HCT116 (cell line): ENCODE data around the gene CSTPP1. TPM values are rescaled to one million over a fixed set of nuclear protein-coding genes. Genes with fewer than 3 reads are reported as not detected.

ENCODE experiments used
- ATAC-seq: fragments of 200-7000 bp; cut with Tn5 transposase; 2 replicates; pipeline ENCODE4 v1.9.1; 2020; ENCODE audit warnings: mild to moderate bottlenecking, moderate library complexity
- BruUV-seq: library from RNA; stranded (reverse); fragments of 400-500 nt; replicated peaks from 2 replicates; lab custom pipeline; 2021; lab: Mats Ljungman, UMichigan
- CTCF ChIA-PET: fragments of 300-600 bp; sonication (Branson Sonifier 250); formaldehyde crosslinking; loops from one replicate; lab custom pipeline; 2021; ENCODE audit warnings: antibody characterized with exemption; lab: Charles Lee
- POLR2A ChIA-PET: fragments of 300-600, 350-600 bp; sonication (Branson Sonifier 250); formaldehyde crosslinking; loops from one replicate; lab custom pipeline; 2021; ENCODE audit warnings: antibody characterized with exemption; lab: Charles Lee
- RAD21 ChIA-PET, 2 experiments: fragments of 300-600 bp; sonication (Branson Sonifier 250); formaldehyde crosslinking; loops; one replicate each; lab custom pipeline; 2023; ENCODE audit warnings: low total read pairs in 2 of 2; ENCODE audit not compliant: uncharacterized antibody in 2 of 2, unreplicated experiment in 2 of 2, low non-redundant PET in 1 of 2; lab: Charles Lee
- DNase-seq: peaks from one replicate; pipeline ENCODE4 v3.0.0-alpha.2; 2010; ENCODE audit warnings: low read depth, low spot score
- H2AFZ ChIP-seq: fragments of 200-600 bp; shearing (Covaris generic), sonication (generic); 2 replicates; pipeline ENCODE4 v1.6.1; 2017; ENCODE audit warnings: low read depth, mixed run types, mixed read lengths, antibody characterized with exemption, low read length; ENCODE audit not compliant: poor library complexity, severe bottlenecking
- H3K27ac ChIP-seq: 2 replicates; pipeline ENCODE4 v1.5.1; 2012; ENCODE audit warnings: low read depth, low read length
- H3K27me3 ChIP-seq: fragments of 200-600 bp; sonication (generic); 2 replicates; pipeline ENCODE4 v1.6.1; 2016; ENCODE audit warnings: mixed run types, low read length, mixed read lengths; ENCODE audit not compliant: insufficient read depth
- H3K36me3 ChIP-seq, 2 experiments: fragments of 200-500 bp in 1 of 2; fragments of 200-600 bp in 1 of 2; sonication (Bioruptor generic) in 1 of 2; sonication (generic) in 1 of 2; 2 replicates each; pipeline versions ENCODE4 v1.5.1 to v1.6.1; 2014 to 2016; ENCODE audit warnings: low read length in 2 of 2, inconsistent platforms in 1 of 2, mixed read lengths in 1 of 2, mixed run types in 1 of 2; ENCODE audit not compliant: insufficient read depth in 2 of 2, control insufficient read depth in 1 of 2
- H3K4me1 ChIP-seq, 2 experiments: fragments of 200-600 bp in 1 of 2; sonication (generic) in 1 of 2; 2 replicates each; pipeline versions ENCODE4 v1.5.1 to v1.6.1; 2012 to 2017; ENCODE audit warnings: low read length in 2 of 2, inconsistent platforms in 1 of 2, mild to moderate bottlenecking in 1 of 2, mixed read lengths in 1 of 2, mixed run types in 1 of 2, moderate library complexity in 1 of 2; ENCODE audit not compliant: insufficient read depth in 2 of 2, control insufficient read depth in 1 of 2
- H3K4me2 ChIP-seq: fragments of 200-600 bp; sonication (generic); 2 replicates; pipeline ENCODE4 v1.6.1; 2017; ENCODE audit warnings: mixed run types, low read length, mixed read lengths
- H3K4me3 ChIP-seq, 2 experiments: fragments of 200-600 bp in 1 of 2; sonication (generic) in 1 of 2; replicated peaks in 1 of 2; 2 replicates each; pipeline ENCODE4 v1.5.1; 2011 to 2016; ENCODE audit warnings: low read length in 2 of 2, control low read depth in 1 of 2, low read depth in 1 of 2, mild to moderate bottlenecking in 1 of 2, mixed read lengths in 1 of 2, mixed run types in 1 of 2
- H3K79me2 ChIP-seq: fragments of 200-600 bp; sonication (generic); 2 replicates; pipeline ENCODE4 v1.6.1; 2017; ENCODE audit warnings: mild to moderate bottlenecking, mixed run types, low read length, moderate library complexity, mixed read lengths; ENCODE audit not compliant: insufficient read depth
- H3K9ac ChIP-seq: fragments of 200-600 bp; sonication (generic); 2 replicates; pipeline ENCODE4 v1.6.1; 2016; ENCODE audit warnings: low read length, mixed read lengths
- H3K9me2 ChIP-seq: fragments of 200-600 bp; sonication (generic), shearing (Covaris generic); 2 replicates; pipeline ENCODE4 v1.6.1; 2017; ENCODE audit warnings: mixed run types, mild to moderate bottlenecking, moderate library complexity; ENCODE audit not compliant: insufficient read depth
- H3K9me3 ChIP-seq, 2 experiments: fragments of 200-500 bp in 1 of 2; fragments of 200-600 bp in 1 of 2; sonication (Bioruptor generic) in 1 of 2; sonication (generic) in 1 of 2; 2 replicates each; pipeline ENCODE4 v1.6.1; 2014 to 2017; ENCODE audit warnings: low read length in 2 of 2, mixed read lengths in 2 of 2, inconsistent platforms in 1 of 2, low read depth in 1 of 2, mild to moderate bottlenecking in 1 of 2, mixed run types in 1 of 2, moderate library complexity in 1 of 2; ENCODE audit not compliant: control insufficient read depth in 1 of 2, insufficient read depth in 1 of 2
- H4K20me1 ChIP-seq: fragments of 200-600 bp; sonication (generic), shearing (Covaris generic); 2 replicates; pipeline ENCODE4 v1.6.1; 2017; ENCODE audit warnings: mixed run types, mild to moderate bottlenecking, moderate library complexity; ENCODE audit not compliant: insufficient read depth
- CBX3 ChIP-seq: IDR thresholded peaks from 2 replicates; pipeline ENCODE4 v1.6.1; 2012; ENCODE audit warnings: low read depth
- intact Hi-C: fragments of 100-400 bp; cut with micrococcal nuclease; formaldehyde crosslinking; loops from 2 replicates; pipeline ENCODE4 v1.10.0; 2022
- total RNA-seq: library from RNA; stranded (reverse); gene quantifications from one replicate; pipeline ENCODE4 v1.2.1, GENCODE V29; 2021; ENCODE audit not compliant: unreplicated experiment
- TF ChIP-seq, protein P1 (sequence below): IDR thresholded peaks from 2 replicates; pipeline ENCODE4 v1.6.1; 2012; ENCODE audit warnings: low read depth
- TF ChIP-seq, protein P2 (sequence below), 3 experiments: fragments of 200-600 bp in 1 of 3; sonication (generic) in 1 of 3; IDR thresholded peaks in 2 of 3; conservative IDR thresholded peaks in 1 of 3; 2 replicates each; pipeline ENCODE4 v1.5.1; 2012 to 2017; ENCODE audit warnings: low read depth in 2 of 3, low read length in 2 of 3, antibody characterized with exemption in 1 of 3, borderline replicate concordance in 1 of 3, control low read depth in 1 of 3, mild to moderate bottlenecking in 1 of 3, mixed read lengths in 1 of 3, mixed run types in 1 of 3, moderate library complexity in 1 of 3; ENCODE audit not compliant: insufficient read depth in 1 of 3

CSTPP1 gene
- total RNA-seq, 1 experiment from 2014 or later, result 24.7 TPM

DNA sequence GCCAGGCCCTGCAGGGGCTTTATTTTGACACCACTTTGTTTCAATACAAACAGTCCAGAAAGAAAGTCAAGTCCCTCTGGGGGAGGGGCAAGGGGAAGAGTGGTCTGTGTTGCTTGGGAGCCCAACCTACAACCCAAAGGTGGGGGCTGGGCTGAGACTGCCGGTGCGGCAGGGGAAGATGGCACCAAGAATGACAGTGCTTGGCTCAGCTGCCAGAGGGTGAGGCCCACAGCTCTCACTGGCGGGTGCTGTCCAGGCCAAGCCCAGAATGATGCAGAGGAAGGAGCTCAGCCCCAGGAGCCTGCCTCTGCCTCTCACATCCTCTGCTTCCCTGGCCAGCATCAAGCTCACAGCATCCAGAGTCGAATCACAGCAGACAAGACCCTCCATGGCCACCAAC lies 227.8 kb downstream of the CSTPP1 start:
- no peak overlapping the region for H3K9ac ChIP-seq
- H3K36me3 ChIP-seq, result peaks cover 30 to 31% of the 10 kb centered on the region in 2 experiments
- no peaks in the 10 kb centered on the region for H4K20me1 ChIP-seq
- H3K79me2 ChIP-seq, result peaks cover 14% of the 10 kb centered on the region
- intact Hi-C loops, result no loop called here
- H2AFZ ChIP-seq, result no peak overlapping the region
- POLR2A ChIA-PET, result no interaction called here
- no peaks in the 10 kb centered on the region for H3K9me2 ChIP-seq
- no peak overlapping the region for H3K4me3 ChIP-seq
- ATAC-seq (no peak), DNase-seq (no peak)
- no peaks in the 10 kb centered on the region for H3K27me3 ChIP-seq
- RAD21 ChIA-PET, result no interaction called here
- no TSS peak for BruUV-seq
- CTCF ChIA-PET, result no interaction called here
- H3K9me3 ChIP-seq, result no peaks in the 10 kb centered on the region
- TF ChIP-seq, protein P1, sequence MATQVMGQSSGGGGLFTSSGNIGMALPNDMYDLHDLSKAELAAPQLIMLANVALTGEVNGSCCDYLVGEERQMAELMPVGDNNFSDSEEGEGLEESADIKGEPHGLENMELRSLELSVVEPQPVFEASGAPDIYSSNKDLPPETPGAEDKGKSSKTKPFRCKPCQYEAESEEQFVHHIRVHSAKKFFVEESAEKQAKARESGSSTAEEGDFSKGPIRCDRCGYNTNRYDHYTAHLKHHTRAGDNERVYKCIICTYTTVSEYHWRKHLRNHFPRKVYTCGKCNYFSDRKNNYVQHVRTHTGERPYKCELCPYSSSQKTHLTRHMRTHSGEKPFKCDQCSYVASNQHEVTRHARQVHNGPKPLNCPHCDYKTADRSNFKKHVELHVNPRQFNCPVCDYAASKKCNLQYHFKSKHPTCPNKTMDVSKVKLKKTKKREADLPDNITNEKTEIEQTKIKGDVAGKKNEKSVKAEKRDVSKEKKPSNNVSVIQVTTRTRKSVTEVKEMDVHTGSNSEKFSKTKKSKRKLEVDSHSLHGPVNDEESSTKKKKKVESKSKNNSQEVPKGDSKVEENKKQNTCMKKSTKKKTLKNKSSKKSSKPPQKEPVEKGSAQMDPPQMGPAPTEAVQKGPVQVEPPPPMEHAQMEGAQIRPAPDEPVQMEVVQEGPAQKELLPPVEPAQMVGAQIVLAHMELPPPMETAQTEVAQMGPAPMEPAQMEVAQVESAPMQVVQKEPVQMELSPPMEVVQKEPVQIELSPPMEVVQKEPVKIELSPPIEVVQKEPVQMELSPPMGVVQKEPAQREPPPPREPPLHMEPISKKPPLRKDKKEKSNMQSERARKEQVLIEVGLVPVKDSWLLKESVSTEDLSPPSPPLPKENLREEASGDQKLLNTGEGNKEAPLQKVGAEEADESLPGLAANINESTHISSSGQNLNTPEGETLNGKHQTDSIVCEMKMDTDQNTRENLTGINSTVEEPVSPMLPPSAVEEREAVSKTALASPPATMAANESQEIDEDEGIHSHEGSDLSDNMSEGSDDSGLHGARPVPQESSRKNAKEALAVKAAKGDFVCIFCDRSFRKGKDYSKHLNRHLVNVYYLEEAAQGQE, result no peak
- TF ChIP-seq, protein P2, sequence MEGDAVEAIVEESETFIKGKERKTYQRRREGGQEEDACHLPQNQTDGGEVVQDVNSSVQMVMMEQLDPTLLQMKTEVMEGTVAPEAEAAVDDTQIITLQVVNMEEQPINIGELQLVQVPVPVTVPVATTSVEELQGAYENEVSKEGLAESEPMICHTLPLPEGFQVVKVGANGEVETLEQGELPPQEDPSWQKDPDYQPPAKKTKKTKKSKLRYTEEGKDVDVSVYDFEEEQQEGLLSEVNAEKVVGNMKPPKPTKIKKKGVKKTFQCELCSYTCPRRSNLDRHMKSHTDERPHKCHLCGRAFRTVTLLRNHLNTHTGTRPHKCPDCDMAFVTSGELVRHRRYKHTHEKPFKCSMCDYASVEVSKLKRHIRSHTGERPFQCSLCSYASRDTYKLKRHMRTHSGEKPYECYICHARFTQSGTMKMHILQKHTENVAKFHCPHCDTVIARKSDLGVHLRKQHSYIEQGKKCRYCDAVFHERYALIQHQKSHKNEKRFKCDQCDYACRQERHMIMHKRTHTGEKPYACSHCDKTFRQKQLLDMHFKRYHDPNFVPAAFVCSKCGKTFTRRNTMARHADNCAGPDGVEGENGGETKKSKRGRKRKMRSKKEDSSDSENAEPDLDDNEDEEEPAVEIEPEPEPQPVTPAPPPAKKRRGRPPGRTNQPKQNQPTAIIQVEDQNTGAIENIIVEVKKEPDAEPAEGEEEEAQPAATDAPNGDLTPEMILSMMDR (IDR thresholded peaks at IDR 0.05 in 2 of 3, conservative IDR thresholded peaks at IDR 0.05 in 1 of 3; ENCODE audit: borderline replicate concordance in 1 of 3, insufficient read depth in 1 of 3, low read depth in 2 of 3, low read length in 2 of 3), result no peak
- no peak for TF ChIP-seq CBX3
- H3K4me1 ChIP-seq, result no peaks in the 10 kb centered on the region
- no peak overlapping the region for H3K27ac ChIP-seq
- no peak overlapping the region for H3K4me2 ChIP-seq
